PFSK-1 (cell line): Measurements from ENCODE around the gene CCDC61.

Source experiments
- FOXP2 ChIP-seq: optimal IDR thresholded peaks from 2 replicates; pipeline ENCODE3; 2011; ENCODE audit warnings: borderline replicate concordance, control low read depth, inconsistent platforms; ENCODE audit not compliant: insufficient read depth; ENCODE audit errors: extremely low read length, extremely low read depth
- POLR2AphosphoS5 ChIP-seq: IDR thresholded peaks from 2 replicates; pipeline ENCODE4 v1.6.1; 2012; ENCODE audit warnings: low read depth, mild to moderate bottlenecking, control low read depth, low read length, moderate library complexity
- SIN3A ChIP-seq: IDR thresholded peaks from 2 replicates; pipeline ENCODE4 v1.6.1; 2012; ENCODE audit warnings: mild to moderate bottlenecking, low read length, moderate library complexity, borderline replicate concordance; ENCODE audit not compliant: insufficient read depth
- TAF1 ChIP-seq: IDR thresholded peaks from 2 replicates; pipeline ENCODE4 v1.6.1; 2012; ENCODE audit warnings: low read length, control low read depth, borderline replicate concordance; ENCODE audit not compliant: insufficient read depth
- TF ChIP-seq, protein P1 (sequence below), 2 experiments: IDR thresholded peaks; 2 replicates each; pipeline versions ENCODE4 v1.6.1 to v1.8.0; 2011 to 2012; ENCODE audit warnings: low read depth in 2 of 2, low read length in 2 of 2, control low read depth in 1 of 2, inconsistent platforms in 1 of 2, mild to moderate bottlenecking in 1 of 2, moderate library complexity in 1 of 2; ENCODE audit not compliant: insufficient read depth in 1 of 2

DNA sequence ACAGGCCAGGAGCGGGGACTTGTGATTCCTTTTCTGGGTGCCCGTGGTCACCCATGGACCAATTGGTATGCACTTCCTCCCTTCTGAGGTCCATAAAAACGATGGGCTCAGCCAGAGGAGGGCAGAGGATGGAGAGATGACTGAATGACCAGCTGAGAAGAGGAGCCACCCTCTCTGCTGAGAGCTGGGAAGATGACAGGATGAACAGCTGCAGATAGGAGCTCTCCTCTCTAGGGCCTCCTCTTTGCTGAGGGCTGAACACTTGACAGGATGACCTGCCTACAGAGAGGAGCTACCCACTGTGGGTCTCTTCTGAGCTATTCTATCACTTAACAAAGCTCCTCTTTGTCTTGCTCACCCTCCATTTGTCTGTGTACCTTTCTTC is 41.5 kb downstream of the CCDC61 start:
- TF ChIP-seq, protein P1, sequence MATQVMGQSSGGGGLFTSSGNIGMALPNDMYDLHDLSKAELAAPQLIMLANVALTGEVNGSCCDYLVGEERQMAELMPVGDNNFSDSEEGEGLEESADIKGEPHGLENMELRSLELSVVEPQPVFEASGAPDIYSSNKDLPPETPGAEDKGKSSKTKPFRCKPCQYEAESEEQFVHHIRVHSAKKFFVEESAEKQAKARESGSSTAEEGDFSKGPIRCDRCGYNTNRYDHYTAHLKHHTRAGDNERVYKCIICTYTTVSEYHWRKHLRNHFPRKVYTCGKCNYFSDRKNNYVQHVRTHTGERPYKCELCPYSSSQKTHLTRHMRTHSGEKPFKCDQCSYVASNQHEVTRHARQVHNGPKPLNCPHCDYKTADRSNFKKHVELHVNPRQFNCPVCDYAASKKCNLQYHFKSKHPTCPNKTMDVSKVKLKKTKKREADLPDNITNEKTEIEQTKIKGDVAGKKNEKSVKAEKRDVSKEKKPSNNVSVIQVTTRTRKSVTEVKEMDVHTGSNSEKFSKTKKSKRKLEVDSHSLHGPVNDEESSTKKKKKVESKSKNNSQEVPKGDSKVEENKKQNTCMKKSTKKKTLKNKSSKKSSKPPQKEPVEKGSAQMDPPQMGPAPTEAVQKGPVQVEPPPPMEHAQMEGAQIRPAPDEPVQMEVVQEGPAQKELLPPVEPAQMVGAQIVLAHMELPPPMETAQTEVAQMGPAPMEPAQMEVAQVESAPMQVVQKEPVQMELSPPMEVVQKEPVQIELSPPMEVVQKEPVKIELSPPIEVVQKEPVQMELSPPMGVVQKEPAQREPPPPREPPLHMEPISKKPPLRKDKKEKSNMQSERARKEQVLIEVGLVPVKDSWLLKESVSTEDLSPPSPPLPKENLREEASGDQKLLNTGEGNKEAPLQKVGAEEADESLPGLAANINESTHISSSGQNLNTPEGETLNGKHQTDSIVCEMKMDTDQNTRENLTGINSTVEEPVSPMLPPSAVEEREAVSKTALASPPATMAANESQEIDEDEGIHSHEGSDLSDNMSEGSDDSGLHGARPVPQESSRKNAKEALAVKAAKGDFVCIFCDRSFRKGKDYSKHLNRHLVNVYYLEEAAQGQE (IDR thresholded peaks at IDR 0.05; ENCODE audit: insufficient read depth in 1 of 2, low read depth in 2 of 2, low read length in 2 of 2) = no peak
- no peak for TF ChIP-seq POLR2AphosphoS5
- no peak for TF ChIP-seq TAF1
- TF ChIP-seq FOXP2 = no peak
- TF ChIP-seq SIN3A = no peak
